HCT116 (cell line): ENCODE data around the gene SCRN2. TPM values are rescaled to one million over a fixed set of nuclear protein-coding genes. Genes with fewer than 3 reads are reported as not detected.

Source experiments
- ATAC-seq: fragments of 200-7000 bp; cut with Tn5 transposase; 2 replicates; pipeline ENCODE4 v1.9.1; 2020; ENCODE audit warnings: mild to moderate bottlenecking, moderate library complexity
- BruUV-seq: library from RNA; stranded (reverse); fragments of 400-500 nt; replicated peaks from 2 replicates; lab custom pipeline; 2021; lab: Mats Ljungman, UMichigan
- CTCF ChIA-PET: fragments of 300-600 bp; sonication (Branson Sonifier 250); formaldehyde crosslinking; loops from one replicate; lab custom pipeline; 2021; ENCODE audit warnings: antibody characterized with exemption; lab: Charles Lee
- POLR2A ChIA-PET: fragments of 300-600, 350-600 bp; sonication (Branson Sonifier 250); formaldehyde crosslinking; loops from one replicate; lab custom pipeline; 2021; ENCODE audit warnings: antibody characterized with exemption; lab: Charles Lee
- RAD21 ChIA-PET, 2 experiments: fragments of 300-600 bp; sonication (Branson Sonifier 250); formaldehyde crosslinking; loops; one replicate each; lab custom pipeline; 2023; ENCODE audit warnings: low total read pairs in 2 of 2; ENCODE audit not compliant: uncharacterized antibody in 2 of 2, unreplicated experiment in 2 of 2, low non-redundant PET in 1 of 2; lab: Charles Lee
- DNase-seq: peaks from one replicate; pipeline ENCODE4 v3.0.0-alpha.2; 2010; ENCODE audit warnings: low read depth, low spot score
- H2AFZ ChIP-seq: fragments of 200-600 bp; shearing (Covaris generic), sonication (generic); 2 replicates; pipeline ENCODE4 v1.6.1; 2017; ENCODE audit warnings: low read depth, mixed run types, mixed read lengths, antibody characterized with exemption, low read length; ENCODE audit not compliant: poor library complexity, severe bottlenecking
- H3K27ac ChIP-seq: 2 replicates; pipeline ENCODE4 v1.5.1; 2012; ENCODE audit warnings: low read depth, low read length
- H3K27me3 ChIP-seq: fragments of 200-600 bp; sonication (generic); 2 replicates; pipeline ENCODE4 v1.6.1; 2016; ENCODE audit warnings: mixed run types, low read length, mixed read lengths; ENCODE audit not compliant: insufficient read depth
- H3K36me3 ChIP-seq, 2 experiments: fragments of 200-500 bp in 1 of 2; fragments of 200-600 bp in 1 of 2; sonication (Bioruptor generic) in 1 of 2; sonication (generic) in 1 of 2; 2 replicates each; pipeline versions ENCODE4 v1.5.1 to v1.6.1; 2014 to 2016; ENCODE audit warnings: low read length in 2 of 2, inconsistent platforms in 1 of 2, mixed read lengths in 1 of 2, mixed run types in 1 of 2; ENCODE audit not compliant: insufficient read depth in 2 of 2, control insufficient read depth in 1 of 2
- H3K4me1 ChIP-seq, 2 experiments: fragments of 200-600 bp in 1 of 2; sonication (generic) in 1 of 2; 2 replicates each; pipeline versions ENCODE4 v1.5.1 to v1.6.1; 2012 to 2017; ENCODE audit warnings: low read length in 2 of 2, inconsistent platforms in 1 of 2, mild to moderate bottlenecking in 1 of 2, mixed read lengths in 1 of 2, mixed run types in 1 of 2, moderate library complexity in 1 of 2; ENCODE audit not compliant: insufficient read depth in 2 of 2, control insufficient read depth in 1 of 2
- H3K4me2 ChIP-seq: fragments of 200-600 bp; sonication (generic); 2 replicates; pipeline ENCODE4 v1.6.1; 2017; ENCODE audit warnings: mixed run types, low read length, mixed read lengths
- H3K4me3 ChIP-seq, 2 experiments: fragments of 200-600 bp in 1 of 2; sonication (generic) in 1 of 2; replicated peaks in 1 of 2; 2 replicates each; pipeline ENCODE4 v1.5.1; 2011 to 2016; ENCODE audit warnings: low read length in 2 of 2, control low read depth in 1 of 2, low read depth in 1 of 2, mild to moderate bottlenecking in 1 of 2, mixed read lengths in 1 of 2, mixed run types in 1 of 2
- H3K79me2 ChIP-seq: fragments of 200-600 bp; sonication (generic); 2 replicates; pipeline ENCODE4 v1.6.1; 2017; ENCODE audit warnings: mild to moderate bottlenecking, mixed run types, low read length, moderate library complexity, mixed read lengths; ENCODE audit not compliant: insufficient read depth
- H3K9ac ChIP-seq: fragments of 200-600 bp; sonication (generic); 2 replicates; pipeline ENCODE4 v1.6.1; 2016; ENCODE audit warnings: low read length, mixed read lengths
- H3K9me2 ChIP-seq: fragments of 200-600 bp; sonication (generic), shearing (Covaris generic); 2 replicates; pipeline ENCODE4 v1.6.1; 2017; ENCODE audit warnings: mixed run types, mild to moderate bottlenecking, moderate library complexity; ENCODE audit not compliant: insufficient read depth
- H3K9me3 ChIP-seq, 2 experiments: fragments of 200-500 bp in 1 of 2; fragments of 200-600 bp in 1 of 2; sonication (Bioruptor generic) in 1 of 2; sonication (generic) in 1 of 2; 2 replicates each; pipeline ENCODE4 v1.6.1; 2014 to 2017; ENCODE audit warnings: low read length in 2 of 2, mixed read lengths in 2 of 2, inconsistent platforms in 1 of 2, low read depth in 1 of 2, mild to moderate bottlenecking in 1 of 2, mixed run types in 1 of 2, moderate library complexity in 1 of 2; ENCODE audit not compliant: control insufficient read depth in 1 of 2, insufficient read depth in 1 of 2
- H4K20me1 ChIP-seq: fragments of 200-600 bp; sonication (generic), shearing (Covaris generic); 2 replicates; pipeline ENCODE4 v1.6.1; 2017; ENCODE audit warnings: mixed run types, mild to moderate bottlenecking, moderate library complexity; ENCODE audit not compliant: insufficient read depth
- CBX3 ChIP-seq: IDR thresholded peaks from 2 replicates; pipeline ENCODE4 v1.6.1; 2012; ENCODE audit warnings: low read depth
- CEBPB ChIP-seq: IDR thresholded peaks from 2 replicates; pipeline ENCODE4 v1.6.1; 2012; ENCODE audit warnings: low read depth
- EGR1 ChIP-seq: IDR thresholded peaks from 2 replicates; pipeline ENCODE4 v1.6.1; 2012; ENCODE audit warnings: low read depth
- EZH2 ChIP-seq: fragments of 200-600 bp; sonication (generic); IDR thresholded peaks from 2 replicates; pipeline ENCODE4 v1.6.1; 2017; ENCODE audit warnings: antibody characterized with exemption, mixed run types
- EZH2phosphoT487 ChIP-seq: fragments of 200-600 bp; IDR thresholded peaks from 2 replicates; pipeline ENCODE4 v1.6.1; 2018; ENCODE audit warnings: antibody characterized with exemption, borderline replicate concordance
- POLR2A ChIP-seq: IDR thresholded peaks from 2 replicates; pipeline ENCODE4 v1.7.0; 2011; ENCODE audit warnings: borderline replicate concordance; ENCODE audit not compliant: insufficient read depth, insufficient read length; ENCODE audit errors: extremely low read depth
- POLR2AphosphoS5 ChIP-seq: IDR thresholded peaks from 2 replicates; pipeline ENCODE4 v1.6.1; 2011; ENCODE audit warnings: mild to moderate bottlenecking, low read depth, low read length, moderate library complexity
- RAD21 ChIP-seq: IDR thresholded peaks from 2 replicates; pipeline ENCODE4 v1.6.1; 2012; ENCODE audit warnings: low read depth, mild to moderate bottlenecking
- SIN3A ChIP-seq: IDR thresholded peaks from 2 replicates; pipeline ENCODE4 v1.6.1; 2012; ENCODE audit warnings: low read depth
- SP1 ChIP-seq: IDR thresholded peaks from 2 replicates; pipeline ENCODE4 v1.6.1; 2012; ENCODE audit warnings: low read depth
- TCF7L2 ChIP-seq: IDR thresholded peaks from 2 replicates; pipeline ENCODE4 v1.7.0; 2011; ENCODE audit warnings: borderline replicate concordance, inconsistent platforms; ENCODE audit not compliant: insufficient read depth, insufficient read length; ENCODE audit errors: extremely low read depth
- YY1 ChIP-seq: IDR thresholded peaks from 2 replicates; pipeline ENCODE4 v1.6.1; 2011; ENCODE audit warnings: low read length, low read depth, moderate library complexity, mild to moderate bottlenecking; ENCODE audit not compliant: insufficient replicate concordance; ENCODE audit errors: extremely low read depth
- ZFX ChIP-seq: fragments of 450-650 bp; IDR thresholded peaks from 2 replicates; pipeline ENCODE4 v1.6.1; 2017
- ZNF274 ChIP-seq: fragments of 200-500 bp; sonication (Bioruptor generic); IDR thresholded peaks from 2 replicates; pipeline ENCODE4 v1.6.1; 2014; ENCODE audit warnings: mild to moderate bottlenecking, low read depth, low read length, inconsistent platforms
- intact Hi-C: fragments of 100-400 bp; cut with micrococcal nuclease; formaldehyde crosslinking; loops from 2 replicates; pipeline ENCODE4 v1.10.0; 2022
- total RNA-seq: library from RNA; stranded (reverse); gene quantifications from one replicate; pipeline ENCODE4 v1.2.1, GENCODE V29; 2021; ENCODE audit not compliant: unreplicated experiment
- TF ChIP-seq, protein P1 (sequence below): IDR thresholded peaks from 2 replicates; pipeline ENCODE4 v1.6.1; 2012
- TF ChIP-seq, protein P2 (sequence below): IDR thresholded peaks from 2 replicates; pipeline ENCODE4 v1.6.1; 2011; ENCODE audit warnings: mild to moderate bottlenecking, low read length, moderate library complexity; ENCODE audit not compliant: insufficient replicate concordance; ENCODE audit errors: extremely low read depth
- TF ChIP-seq, protein P3 (sequence below): IDR thresholded peaks from 2 replicates; pipeline ENCODE4 v1.6.1; 2012; ENCODE audit warnings: low read depth

SCRN2 gene
- total RNA-seq, 1 experiment from 2014 or later = 53.2 TPM

DNA sequence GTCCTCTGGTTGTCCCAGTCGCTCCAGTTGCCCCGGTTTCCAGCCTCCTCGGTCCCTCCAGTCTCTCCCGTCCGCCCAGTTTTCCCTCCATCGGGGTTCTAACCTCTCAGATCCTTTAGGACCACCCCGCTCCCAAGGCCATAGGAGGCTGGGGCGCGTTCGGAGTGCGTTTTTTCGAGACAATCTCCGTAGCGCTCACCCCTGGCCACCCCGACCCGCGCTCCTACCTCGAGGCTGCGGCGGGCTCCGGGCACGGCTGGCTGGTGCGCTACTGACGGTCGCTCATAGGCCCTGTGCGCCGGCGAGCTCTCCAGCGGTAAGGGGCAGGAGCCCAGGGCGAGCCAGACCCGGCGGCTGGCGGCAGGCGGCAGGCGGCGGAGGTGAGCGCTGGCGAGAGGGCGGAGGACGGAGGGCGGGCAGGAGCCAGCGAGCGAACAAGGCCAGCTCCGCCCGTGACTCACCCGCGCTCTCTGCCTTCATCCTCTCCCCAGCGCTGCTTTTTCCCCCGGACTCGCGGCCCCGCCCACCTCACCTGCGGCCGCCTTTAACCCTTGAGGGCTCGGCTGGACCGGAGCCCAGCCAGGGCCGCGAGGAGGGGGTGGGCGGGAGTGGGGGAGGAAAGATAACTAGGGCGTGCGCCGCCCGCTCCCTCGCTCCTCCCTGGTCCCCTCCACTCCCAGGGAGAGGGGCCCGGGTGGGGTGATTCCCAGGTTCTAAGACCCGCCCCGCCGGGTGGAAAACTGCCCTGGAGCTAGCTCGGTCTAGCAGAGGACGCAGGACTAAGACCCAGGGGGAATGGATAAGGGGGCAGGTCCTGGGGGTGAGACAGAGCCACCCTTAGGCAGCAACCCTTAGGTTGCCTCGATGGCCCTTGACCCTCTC, 9.9 kb upstream of the SCRN2 start, which contains the start of gene SP6:
TSS of gene SP6 (minus strand) at position 472 of the 882 bp plus-strand sequence. CDS start 2,734 bp downstream, outside the sequence.
- Histone ChIP-seq H3K9me2 (no peaks in the 10 kb centered on the region), H3K9me3 (no peaks in the 10 kb centered on the region), H3K4me2 (peak within 1 kb of the TSS; percentile 86), H3K4me1 (peaks cover 13 to 30% of the 10 kb centered on the region in 2 experiments), H3K36me3 (no peaks in the 10 kb centered on the region; a peak in 1 of 4 replicates), H2AFZ (peak within 1 kb of the TSS; percentile 70), H4K20me1 (no peaks in the 10 kb centered on the region), H3K27ac (peak within 1 kb of the TSS; percentile 63), H3K4me3 (peak within 1 kb of the TSS; percentile 78 to 89), H3K9ac (peak within 1 kb of the TSS; percentile 81), H3K79me2 (peaks cover 23% of the 10 kb centered on the region; the same call in 1 of the 2 replicates), H3K27me3 (peaks cover 13% of the 10 kb centered on the region; the same call in 1 of the 2 replicates)
- CTCF ChIA-PET = interaction anchor here (0.7 to 12.6 kb wide), 10 partner anchors 8 to 167 kb away, joined by 3 to 393 read pairs (median 6); partner anchors contain the start of genes LRRC46, MRPL10, SCRN2 and SP2
- POLR2A ChIA-PET = interaction anchor here (0.7 to 3.2 kb wide), 9 partner anchors 8 to 90 kb away, joined by 3 to 15 read pairs (median 3); partner anchors contain the start of genes LRRC46, MRPL10, PNPO and SCRN2
- RAD21 ChIA-PET = interaction anchor here (1.0 to 1.3 kb wide), 3 partner anchors 10 to 39 kb away, joined by 4 to 5 read pairs (median 5); partner anchors contain the start of gene SCRN2 (in 1 of the 2)
- peak; percentile 80 for DNase-seq
- ATAC-seq = peak; percentile 93
- intact Hi-C loops = no loop called here
- no TSS peak for BruUV-seq
- TF ChIP-seq POLR2A (peak; percentile 97), CEBPB (no peak), RAD21 (no peak), SIN3A (no peak), YY1 (no peak), EGR1 (no peak; the same call in 1 of the 2 replicates), SP1 (no peak; the same call in 1 of the 2 replicates), EZH2 (no peak), ZFX (peak; percentile 86), ZNF274 (no peak), TCF7L2 (peak; percentile 82), EZH2phosphoT487 (no peak), CBX3 (no peak), POLR2AphosphoS5 (peak; percentile 98)
- TF ChIP-seq, protein P1, sequence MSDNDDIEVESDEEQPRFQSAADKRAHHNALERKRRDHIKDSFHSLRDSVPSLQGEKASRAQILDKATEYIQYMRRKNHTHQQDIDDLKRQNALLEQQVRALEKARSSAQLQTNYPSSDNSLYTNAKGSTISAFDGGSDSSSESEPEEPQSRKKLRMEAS = peak; percentile 49
- TF ChIP-seq, protein P2, sequence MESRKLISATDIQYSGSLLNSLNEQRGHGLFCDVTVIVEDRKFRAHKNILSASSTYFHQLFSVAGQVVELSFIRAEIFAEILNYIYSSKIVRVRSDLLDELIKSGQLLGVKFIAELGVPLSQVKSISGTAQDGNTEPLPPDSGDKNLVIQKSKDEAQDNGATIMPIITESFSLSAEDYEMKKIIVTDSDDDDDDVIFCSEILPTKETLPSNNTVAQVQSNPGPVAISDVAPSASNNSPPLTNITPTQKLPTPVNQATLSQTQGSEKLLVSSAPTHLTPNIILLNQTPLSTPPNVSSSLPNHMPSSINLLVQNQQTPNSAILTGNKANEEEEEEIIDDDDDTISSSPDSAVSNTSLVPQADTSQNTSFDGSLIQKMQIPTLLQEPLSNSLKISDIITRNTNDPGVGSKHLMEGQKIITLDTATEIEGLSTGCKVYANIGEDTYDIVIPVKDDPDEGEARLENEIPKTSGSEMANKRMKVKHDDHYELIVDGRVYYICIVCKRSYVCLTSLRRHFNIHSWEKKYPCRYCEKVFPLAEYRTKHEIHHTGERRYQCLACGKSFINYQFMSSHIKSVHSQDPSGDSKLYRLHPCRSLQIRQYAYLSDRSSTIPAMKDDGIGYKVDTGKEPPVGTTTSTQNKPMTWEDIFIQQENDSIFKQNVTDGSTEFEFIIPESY = no peak
- TF ChIP-seq, protein P3, sequence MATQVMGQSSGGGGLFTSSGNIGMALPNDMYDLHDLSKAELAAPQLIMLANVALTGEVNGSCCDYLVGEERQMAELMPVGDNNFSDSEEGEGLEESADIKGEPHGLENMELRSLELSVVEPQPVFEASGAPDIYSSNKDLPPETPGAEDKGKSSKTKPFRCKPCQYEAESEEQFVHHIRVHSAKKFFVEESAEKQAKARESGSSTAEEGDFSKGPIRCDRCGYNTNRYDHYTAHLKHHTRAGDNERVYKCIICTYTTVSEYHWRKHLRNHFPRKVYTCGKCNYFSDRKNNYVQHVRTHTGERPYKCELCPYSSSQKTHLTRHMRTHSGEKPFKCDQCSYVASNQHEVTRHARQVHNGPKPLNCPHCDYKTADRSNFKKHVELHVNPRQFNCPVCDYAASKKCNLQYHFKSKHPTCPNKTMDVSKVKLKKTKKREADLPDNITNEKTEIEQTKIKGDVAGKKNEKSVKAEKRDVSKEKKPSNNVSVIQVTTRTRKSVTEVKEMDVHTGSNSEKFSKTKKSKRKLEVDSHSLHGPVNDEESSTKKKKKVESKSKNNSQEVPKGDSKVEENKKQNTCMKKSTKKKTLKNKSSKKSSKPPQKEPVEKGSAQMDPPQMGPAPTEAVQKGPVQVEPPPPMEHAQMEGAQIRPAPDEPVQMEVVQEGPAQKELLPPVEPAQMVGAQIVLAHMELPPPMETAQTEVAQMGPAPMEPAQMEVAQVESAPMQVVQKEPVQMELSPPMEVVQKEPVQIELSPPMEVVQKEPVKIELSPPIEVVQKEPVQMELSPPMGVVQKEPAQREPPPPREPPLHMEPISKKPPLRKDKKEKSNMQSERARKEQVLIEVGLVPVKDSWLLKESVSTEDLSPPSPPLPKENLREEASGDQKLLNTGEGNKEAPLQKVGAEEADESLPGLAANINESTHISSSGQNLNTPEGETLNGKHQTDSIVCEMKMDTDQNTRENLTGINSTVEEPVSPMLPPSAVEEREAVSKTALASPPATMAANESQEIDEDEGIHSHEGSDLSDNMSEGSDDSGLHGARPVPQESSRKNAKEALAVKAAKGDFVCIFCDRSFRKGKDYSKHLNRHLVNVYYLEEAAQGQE = no peak
